GM20431 (cell line): ENCODE results near the gene SUGCT.
"Not testable (repeated sequence)": the region's sequence is repeated elsewhere in the genome, so short reads cannot be mapped to it uniquely, and the experiment has no call there.

Experiments
- in situ Hi-C: fragments of 300-500 bp; cut with MseI, MboI; formaldehyde crosslinking; loops from one replicate; pipeline ENCODE4 v1.15.0; 2020; ENCODE audit warnings: low sequenced_read_pairs; ENCODE audit not compliant: unreplicated experiment

SUGCT gene

DNA sequence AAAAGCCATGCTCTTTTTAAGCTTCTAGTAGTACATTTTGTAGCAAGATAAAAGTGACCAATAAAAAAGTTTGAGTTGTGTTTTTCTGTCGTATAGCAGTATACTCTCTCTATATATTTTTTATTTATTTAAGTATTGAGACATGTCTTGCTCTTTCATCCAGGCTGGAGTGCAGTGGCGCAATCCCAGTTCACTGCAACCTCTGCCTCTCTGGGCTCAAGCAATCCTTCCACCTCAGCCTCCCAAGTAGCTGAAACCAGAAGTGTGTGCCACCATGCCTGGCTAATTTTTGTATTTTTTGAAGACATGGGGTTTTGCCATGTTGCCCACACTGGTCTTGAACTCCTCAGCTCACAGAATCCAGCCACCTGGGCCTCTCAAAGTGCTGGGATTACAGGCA, 2.8 kb downstream of the SUGCT start:
- in situ Hi-C loops: no loop called here

DNA sequence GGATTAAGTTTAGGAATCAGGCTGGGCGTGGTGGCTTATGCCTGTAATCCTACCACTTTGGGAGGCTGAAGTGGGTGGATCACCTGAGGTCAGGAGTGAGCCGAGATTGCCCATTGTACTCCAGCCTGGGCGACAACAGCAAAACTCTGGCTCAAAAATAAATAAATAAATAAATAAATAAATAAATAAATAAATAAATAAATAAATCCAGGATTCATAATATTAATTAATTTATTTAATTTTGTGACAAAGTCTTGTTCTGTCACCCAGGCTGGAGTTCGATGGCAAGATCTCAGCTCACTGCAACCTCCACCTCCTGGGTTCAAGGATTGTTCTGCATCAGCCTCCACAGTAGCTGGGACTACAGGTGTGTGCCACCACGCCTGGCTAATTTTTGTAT, 4.2 kb downstream of the SUGCT start:
- in situ Hi-C loops: no loop called here

DNA sequence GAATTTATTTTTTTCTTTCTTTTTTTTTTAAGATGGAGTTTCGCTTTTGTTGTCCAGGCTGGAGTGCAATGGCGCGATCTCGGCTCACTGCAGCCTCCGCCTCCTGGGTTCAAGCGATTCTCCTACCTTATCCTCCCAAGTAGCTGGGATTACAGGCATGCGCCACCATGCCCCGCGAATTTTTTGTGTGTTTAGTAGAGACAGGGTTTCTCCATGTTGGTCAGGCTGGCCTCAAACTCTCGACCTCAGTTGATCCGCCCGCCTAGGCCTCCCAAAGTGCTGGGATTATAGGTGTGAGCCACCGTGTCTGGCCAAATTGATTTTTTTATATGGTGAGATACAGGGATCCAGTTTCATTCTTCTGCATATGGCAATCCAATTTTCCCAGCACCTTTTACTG, 5.1 kb downstream of the SUGCT start:
- in situ Hi-C loops: not testable (repeated sequence)

DNA sequence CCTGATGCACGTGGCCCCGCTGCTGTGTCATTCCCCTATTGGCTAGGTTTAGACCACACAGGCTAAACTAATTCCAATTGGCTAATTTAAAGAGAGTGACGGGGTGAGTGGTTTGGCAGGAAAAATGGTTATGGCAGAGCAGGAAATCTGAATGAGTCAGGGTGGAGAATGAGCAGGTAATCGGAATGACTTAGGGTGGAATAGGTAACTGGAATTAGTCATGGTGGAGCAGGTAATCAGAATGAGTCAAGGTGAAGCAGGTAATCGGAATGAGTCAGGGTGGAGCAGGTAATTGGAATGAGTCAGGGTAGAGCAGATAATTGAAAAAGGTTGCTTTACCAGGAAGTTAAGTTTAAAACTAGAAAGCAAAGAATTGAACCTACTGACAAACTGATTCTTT, 7.1 kb downstream of the SUGCT start:
- in situ Hi-C loops: not testable (repeated sequence)

DNA sequence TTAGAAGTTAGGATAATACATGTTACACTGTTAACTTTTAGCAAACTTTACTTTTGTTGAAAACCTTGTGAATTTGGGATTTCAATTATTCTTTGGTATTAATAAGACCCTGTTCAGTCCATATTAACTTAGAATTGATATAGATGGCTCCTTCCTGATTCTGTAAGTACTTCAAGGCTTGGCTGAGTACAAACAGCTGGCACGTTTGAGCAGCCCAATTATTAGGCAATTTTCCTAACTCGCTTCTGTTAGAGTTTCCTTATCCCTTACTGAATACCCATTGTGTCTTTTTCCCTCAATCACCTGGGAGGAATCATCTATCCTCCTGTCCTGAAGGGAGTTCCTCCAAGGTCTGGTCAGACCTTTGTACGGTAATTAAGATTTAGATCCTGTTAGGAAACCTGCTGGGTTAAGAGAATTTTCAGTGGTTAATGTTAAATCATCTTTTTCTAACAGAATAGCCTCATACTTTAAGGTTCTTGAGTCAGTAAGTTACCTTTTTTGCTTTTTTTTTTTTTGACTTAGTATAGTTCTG, 10.9 kb downstream of the SUGCT start:
- in situ Hi-C loops: not testable (repeated sequence)

DNA sequence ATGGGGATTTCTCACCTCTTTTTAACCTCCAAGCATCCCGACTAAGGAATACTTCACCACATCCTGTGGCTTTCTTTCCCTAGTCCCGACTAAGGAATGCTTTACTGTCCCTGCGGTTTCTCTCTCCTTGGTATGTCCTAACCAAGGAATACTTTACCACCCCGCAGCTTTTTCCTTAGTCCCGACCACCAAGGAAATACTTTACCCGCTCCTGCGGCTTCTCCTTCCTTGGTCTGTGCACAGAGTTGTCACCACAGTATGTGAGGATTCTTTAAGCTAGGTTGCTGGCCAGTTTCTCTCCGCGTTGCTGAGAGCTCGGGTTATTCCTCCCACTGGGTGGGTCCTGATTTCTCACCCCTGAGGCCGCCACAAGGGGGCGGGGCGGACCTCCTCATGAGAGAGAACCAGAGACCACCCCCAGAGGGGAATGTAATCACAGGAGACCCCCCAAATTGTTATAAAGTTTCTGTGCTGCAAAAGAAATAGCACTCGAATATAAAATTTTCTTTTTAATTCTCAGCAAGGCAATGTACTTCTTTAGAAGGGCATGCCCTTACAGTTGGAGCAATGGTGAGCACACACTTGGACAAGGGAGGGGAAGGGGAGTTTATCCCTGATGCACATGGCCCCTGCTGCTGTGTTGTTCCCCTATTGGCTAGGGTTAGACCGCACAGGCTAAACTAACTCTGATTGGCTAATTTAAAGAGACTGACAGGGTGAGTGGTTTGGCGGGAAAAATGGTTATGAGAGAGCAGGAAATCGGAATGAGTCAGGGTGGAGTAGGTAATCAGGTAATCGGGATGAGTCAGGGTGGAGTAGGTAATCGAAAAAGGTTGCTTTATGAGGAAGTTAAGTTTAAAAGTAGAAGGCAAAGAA, 12.8 kb downstream of the SUGCT start:
- in situ Hi-C loops: no loop called here

DNA sequence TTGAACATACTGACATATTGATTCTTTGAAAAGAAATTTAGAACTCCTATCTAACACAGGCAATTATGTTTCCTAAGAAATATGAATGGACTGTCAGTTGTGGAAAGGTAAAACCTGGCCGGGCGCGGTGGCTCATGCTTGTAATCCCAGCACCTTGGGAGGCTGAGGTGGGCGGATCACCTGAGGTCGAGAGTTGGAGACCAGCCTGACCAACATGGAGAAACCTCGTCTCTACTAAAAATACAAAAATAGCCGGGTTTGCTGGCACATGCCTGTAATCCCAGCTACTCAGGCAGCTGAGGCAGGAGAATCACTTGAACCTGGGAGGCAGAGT, 13.4 kb downstream of the SUGCT start:
- in situ Hi-C loops: not testable (repeated sequence)

DNA sequence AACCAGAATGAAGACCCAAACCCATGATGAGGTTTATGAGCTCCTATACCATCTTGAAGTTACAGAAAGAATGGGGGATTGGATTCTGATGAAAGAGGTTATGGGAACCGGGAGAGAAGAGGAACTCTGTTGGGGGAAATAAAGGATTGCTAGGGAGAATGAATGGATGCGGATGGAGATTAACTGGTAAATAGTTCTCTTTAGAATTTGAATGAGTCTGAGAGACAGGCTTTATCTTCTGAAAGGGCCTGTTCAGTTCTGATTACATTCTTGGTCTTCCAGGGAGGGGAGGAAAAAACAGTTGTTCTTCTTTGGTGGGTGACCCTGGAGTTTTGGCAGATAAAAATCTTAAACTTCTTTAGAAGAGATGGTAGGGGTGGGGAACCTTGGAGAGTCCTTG, 13.9 kb downstream of the SUGCT start:
- in situ Hi-C loops: no loop called here

DNA sequence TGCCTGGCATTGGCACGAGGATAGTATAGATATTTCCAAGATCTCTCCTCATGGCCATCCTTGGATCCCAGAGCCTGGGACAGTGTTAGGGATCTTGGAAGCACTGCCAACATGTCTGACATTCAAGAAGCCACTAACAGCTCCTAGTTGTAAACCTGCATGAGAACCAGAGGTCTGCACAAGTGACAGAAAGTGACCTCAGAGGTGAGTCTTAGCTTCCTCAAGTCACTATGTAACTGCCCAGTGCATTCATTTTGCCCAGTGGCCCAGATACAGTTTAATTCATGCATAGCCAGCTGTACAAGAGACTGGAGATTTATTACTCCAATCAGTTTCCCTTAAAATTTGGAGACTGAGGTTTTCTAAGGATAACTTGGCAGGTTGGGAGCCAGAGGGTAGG, 16.7 kb downstream of the SUGCT start:
- in situ Hi-C loops: no loop called here

DNA sequence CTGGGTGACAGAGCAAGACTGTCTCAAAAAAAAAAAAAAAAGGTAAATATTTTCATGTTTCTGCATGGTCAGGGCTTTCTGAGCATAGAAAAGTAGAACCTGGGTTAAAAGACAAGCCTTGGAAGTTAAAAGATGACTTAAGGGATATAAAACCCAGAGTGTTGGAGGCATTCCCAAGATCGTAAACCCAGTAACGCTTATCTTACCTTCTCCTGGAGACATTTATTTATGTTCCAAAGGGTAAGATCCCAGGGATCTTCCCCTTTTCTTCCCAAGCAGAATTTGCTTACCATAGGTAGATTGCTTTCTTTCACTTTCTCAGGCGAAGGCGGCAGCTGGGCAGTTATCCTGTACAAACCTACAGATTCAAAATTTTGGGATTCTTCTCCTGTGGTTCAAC, 22.2 kb downstream of the SUGCT start:
- in situ Hi-C loops: no loop called here

DNA sequence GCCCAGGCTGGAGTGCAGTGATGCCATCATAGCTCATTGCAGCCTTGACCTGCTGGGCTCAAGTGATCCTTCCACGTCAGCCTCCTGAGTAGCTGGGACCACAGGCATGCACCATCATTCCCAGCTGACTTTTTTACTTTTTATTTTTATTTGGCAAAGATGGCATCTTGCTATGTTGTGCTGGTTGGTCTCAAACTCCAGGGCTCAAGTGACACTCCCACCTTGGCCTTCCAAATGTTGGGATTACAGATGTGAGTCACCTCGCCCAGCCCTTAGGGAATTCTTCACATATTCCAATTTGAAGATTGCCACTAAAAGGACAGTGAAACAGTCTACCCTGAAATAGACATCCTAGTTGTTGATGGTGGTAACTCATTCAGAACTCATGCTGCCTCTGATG, 27.7 kb downstream of the SUGCT start:
- in situ Hi-C loops: no loop called here

DNA sequence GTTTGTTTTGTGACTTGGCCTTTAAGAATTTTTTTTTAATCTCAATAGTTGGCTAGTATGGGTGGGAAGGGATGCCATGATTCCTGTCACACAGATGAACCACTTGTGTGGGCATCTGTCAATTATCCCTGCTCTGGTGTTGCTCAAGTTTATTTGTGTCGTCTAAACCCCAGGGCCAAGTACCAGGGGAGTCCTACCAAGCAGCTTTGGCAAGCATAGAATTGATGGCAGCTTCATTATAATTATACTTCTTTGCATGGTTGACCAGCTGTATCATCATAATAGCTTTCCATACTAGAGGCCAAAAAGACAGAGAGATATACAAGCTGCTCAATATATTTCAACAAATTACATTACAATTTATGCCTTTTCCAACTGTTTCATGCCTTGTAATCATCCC, 30.4 kb downstream of the SUGCT start:
- in situ Hi-C loops: no loop called here

DNA sequence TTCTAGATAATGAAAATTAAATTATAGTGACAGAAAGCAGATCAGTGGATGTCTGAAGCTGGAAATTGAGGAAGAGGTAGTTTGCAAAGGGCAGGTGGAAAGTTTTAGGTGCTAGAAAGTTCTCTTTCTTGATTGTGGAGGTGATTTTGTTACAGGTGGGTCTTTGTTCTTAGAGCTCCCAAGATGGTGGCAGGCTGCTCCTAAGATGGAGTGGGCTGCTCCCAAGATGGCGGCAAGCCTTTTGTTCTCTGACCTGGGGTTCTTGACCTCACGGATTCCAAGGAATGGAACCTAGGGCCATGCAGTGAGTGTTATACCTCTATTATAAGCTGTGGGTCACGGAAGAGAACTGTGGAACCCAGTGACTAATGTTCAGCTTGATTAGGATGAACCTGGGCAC, 32.5 kb downstream of the SUGCT start:
- in situ Hi-C loops: no loop called here

DNA sequence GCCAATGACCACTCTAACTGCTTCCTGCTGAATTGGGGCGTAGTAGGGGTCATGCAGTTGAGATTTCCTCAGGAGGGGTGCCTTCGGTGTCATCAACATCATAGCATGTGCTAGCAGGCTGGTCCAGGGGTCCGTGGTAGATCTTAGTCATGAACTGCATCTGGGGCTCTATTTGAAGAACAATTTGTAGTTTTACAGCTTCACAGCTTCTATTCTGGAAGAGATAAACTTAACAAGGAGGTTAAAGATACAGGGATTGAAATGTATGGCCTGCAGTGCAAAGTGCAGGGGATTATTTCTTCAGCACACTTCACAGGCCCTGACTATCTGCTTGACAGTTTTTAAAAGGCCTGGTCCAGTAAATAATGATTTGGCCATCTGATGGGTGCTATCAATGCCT, 33.5 kb downstream of the SUGCT start:
- in situ Hi-C loops: not testable (repeated sequence)

DNA sequence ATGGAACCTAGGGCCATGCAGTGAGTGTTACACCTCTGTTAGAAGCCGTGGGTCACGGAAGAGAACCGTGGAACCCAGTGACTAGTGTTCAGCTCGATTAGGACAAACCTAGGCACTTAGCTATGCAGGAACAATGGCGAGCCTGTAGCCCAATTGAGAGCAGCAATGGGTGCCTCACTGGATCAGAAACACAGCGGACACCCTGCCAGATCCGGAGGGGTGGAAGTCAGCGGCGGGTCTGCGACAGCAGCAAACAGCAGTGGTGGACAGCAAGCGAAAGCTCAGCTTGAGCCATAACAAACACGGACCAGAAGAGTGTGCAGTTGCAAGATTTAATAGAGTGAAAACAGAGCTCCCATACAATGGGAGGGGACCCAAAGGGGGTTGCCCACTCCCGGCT, 38.3 kb downstream of the SUGCT start:
- in situ Hi-C loops: not testable (repeated sequence)

DNA sequence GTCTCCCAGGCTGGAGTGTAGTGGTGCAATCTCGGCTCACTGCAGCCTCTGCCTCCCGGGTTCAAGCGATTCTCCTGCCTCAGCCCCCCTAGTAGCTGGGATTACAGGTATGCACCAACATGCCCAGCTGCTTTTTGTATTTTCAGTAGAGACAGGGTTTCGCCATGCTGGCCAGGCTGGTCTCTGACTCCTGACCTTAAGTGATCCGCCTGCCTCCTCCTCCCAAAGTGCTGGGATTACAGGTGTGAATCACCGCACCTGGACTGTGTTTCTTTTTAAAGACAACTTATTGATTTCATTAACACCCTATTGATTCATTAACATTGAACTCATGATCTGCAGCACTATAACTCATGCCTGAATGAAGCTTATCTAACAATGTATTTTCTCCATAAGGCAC, 40.5 kb downstream of the SUGCT start:
- in situ Hi-C loops: not testable (repeated sequence)

DNA sequence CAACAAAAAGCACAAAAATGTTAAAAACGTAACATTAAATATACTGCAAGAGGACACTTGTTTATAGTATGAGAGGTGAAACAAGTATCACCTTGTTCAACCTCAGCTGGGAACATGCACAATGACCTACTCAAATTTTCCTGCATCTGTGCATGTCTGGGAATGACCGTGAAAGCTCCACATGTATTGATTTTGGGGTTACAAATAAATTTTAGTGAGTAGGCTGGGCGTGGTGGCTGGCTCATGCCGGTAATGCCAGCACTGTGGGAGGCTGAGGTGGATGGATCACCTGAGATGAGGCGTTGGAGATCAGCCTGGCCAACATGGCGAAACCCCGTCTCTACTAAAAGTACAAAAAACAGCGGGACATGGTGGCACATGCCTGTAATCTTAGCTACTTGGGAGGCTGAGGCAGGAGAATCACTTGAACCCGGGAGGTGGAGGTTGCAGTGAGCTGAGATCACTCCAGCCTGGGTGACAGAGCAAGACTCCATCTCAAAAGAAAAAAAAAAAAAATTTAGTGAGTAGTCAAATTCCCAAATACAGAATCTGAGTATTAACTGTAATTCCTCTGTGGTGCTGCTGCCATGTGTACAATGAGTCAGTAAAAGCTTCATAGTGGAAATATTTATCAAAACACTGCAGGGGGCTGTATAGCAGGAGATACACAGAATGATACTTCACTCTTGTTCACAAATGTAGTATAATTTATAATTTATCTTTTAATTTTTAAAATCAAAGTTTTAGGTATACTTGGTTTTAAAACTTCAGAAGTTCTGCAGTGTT, 41.1 kb downstream of the SUGCT start:
- in situ Hi-C loops: no loop called here

DNA sequence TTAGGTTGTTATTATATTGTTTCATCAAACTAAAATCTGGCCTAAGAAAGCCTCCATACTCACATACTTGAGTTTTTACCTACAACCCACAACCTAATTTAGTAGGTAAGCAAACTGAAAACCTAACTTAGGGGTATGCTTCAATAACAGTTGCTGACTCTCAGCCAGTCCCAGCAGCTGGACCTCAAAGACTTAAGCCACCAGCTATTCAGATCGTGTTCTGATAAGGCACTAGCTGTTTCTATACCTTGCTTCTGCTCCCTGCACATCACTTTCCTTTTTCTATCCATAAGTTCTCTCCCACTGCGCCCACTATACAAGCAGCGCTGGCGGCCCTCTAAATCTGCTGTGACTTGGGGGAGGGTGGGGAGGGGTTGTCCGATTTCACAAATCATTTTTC, 42.3 kb downstream of the SUGCT start:
- in situ Hi-C loops: no loop called here

DNA sequence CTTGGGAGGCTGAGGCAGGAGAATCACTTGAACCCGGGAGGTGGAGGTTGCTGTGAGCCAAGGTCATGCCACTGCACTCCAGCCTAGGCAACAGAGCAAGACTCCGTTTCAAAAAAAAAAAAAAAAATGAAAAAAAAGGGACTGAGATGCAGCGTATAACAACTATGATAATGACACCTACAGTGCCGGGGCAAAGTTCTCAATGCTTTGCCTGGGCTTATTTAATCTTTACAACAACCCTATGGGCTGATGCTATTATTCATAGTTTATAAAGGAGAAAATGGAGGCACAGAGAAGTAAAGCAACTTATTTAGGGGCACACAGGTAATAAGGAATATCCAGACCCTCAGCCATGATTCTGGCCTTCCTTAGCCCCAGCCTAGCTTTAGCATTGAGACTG, 47.6 kb downstream of the SUGCT start:
- in situ Hi-C loops: no loop called here

DNA sequence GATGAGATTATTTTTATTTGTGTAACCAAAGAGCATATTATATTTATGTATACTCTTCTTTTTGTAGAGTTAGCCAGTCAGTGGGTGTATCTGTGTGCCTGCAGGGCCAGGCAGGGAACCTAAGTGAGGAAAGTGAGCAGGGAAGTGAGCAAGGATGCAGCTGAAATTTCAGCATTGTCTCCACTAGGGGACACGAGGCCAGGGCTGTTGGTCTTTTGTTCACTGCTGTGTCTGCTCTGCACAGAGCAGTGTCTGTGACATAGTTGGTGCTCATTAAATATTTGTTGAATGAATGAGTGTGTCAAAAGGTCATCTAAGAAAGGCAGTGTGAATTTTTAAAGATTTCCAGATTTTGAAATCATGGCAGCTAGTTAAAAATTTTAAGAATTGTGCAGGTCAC, 51.8 kb downstream of the SUGCT start:
- in situ Hi-C loops: no loop called here

DNA sequence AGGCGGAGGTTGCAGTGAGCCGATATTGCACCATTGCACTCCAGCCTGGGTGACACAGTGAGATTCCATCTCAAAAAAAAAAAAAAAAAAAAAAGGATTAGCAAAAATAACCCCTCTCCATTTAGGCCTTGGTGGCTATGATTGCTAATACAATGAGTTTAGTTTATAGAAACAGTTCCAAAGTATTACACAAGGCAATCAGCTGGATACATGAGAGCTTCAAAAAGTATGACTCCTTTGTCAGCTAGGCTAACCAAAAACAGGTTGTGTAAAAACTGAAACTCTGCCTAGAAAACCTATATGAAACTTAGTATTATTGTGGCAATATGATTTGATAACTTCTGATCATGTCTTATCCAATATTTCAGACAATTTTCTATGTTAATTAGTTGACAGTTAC, 57.2 kb downstream of the SUGCT start:
- in situ Hi-C loops: no loop called here
